ENCODE data around the gene PLSCR3. TPM values are rescaled to one million over a fixed set of nuclear protein-coding genes. Genes with fewer than 3 reads are reported as not detected.

Gene PLSCR3
- total and polyA plus RNA-seq, 2 donors (not counting 3 experiments of a cell fraction or from before 2014, with no cell fraction given): 59.9 to 94.8 TPM

- H3K9me3 ChIP-seq (replicated peaks; ENCODE audit: control insufficient read depth, insufficient read depth, low read length): no peaks in the 10 kb centered on the region
- intact Hi-C loops (cut with micrococcal nuclease): loop anchor here (1.0 to 5.0 kb wide), 5 partner anchors 36 to 233 kb away; partner anchors contain the start of genes PLSCR3 and SENP3
- no peaks in the 10 kb centered on the region for H4K20me1 ChIP-seq (replicated peaks; ENCODE audit: control insufficient read depth, extremely low read depth, insufficient read depth, low read length)
- TF ChIP-seq POLR2A (IDR thresholded peaks at IDR 0.05; ENCODE audit: low read depth, low read length) (peak; percentile 20), POLR2AphosphoS5 (IDR thresholded peaks at IDR 0.05; ENCODE audit: insufficient read depth, low read depth, low read length) (peak; percentile 38)
- TF ChIP-seq, protein P1, sequence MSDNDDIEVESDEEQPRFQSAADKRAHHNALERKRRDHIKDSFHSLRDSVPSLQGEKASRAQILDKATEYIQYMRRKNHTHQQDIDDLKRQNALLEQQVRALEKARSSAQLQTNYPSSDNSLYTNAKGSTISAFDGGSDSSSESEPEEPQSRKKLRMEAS (IDR thresholded peaks at IDR 0.05; ENCODE audit: insufficient read depth, insufficient read length): no peak
- TF ChIP-seq, protein P2, sequence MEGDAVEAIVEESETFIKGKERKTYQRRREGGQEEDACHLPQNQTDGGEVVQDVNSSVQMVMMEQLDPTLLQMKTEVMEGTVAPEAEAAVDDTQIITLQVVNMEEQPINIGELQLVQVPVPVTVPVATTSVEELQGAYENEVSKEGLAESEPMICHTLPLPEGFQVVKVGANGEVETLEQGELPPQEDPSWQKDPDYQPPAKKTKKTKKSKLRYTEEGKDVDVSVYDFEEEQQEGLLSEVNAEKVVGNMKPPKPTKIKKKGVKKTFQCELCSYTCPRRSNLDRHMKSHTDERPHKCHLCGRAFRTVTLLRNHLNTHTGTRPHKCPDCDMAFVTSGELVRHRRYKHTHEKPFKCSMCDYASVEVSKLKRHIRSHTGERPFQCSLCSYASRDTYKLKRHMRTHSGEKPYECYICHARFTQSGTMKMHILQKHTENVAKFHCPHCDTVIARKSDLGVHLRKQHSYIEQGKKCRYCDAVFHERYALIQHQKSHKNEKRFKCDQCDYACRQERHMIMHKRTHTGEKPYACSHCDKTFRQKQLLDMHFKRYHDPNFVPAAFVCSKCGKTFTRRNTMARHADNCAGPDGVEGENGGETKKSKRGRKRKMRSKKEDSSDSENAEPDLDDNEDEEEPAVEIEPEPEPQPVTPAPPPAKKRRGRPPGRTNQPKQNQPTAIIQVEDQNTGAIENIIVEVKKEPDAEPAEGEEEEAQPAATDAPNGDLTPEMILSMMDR (IDR thresholded peaks at IDR 0.05; ENCODE audit: extremely low read depth in 1 of 2, insufficient read depth in 1 of 2, low read depth in 1 of 2, low read length in 2 of 2): peak; percentile 93 to 94
- H3K4me2 ChIP-seq (ENCODE audit: insufficient read depth, low read length): no peak overlapping the region
- dilution Hi-C loops (cut with MboI; ENCODE audit: extremely low pct_ligation_motif_present, low sequenced_read_pairs): no loop called here
- FAIRE-seq: peak; percentile 76
- H3K27ac ChIP-seq (ENCODE audit: insufficient read depth, low read depth, low read length): no peak overlapping the region
- peak; percentile 69 for DNase-seq (ENCODE audit: low read depth, low spot score)
- H3K4me3 ChIP-seq (replicated peaks in 1 of 3; ENCODE audit: insufficient read depth in 1 of 3, low read depth in 1 of 3, low read length in 3 of 3): no peak overlapping the region
- ChIA-PET CTCF (interaction anchor here (0.6 to 4.0 kb wide), 42 partner anchors 10 to 331 kb away, joined by 3 to 70 read pairs (median 5); partner anchors contain the start of genes CD68, NEURL4, PLSCR3 and POLR2A), POLR2A (no interaction called here)
- no peaks in the 10 kb centered on the region for H3K27me3 ChIP-seq (ENCODE audit: control insufficient read depth in 2 of 2, insufficient read depth in 2 of 2, low read length in 2 of 2)
- H3K4me1 ChIP-seq (ENCODE audit: control insufficient read depth, extremely low read depth, insufficient read depth, low read length): peaks cover 8% of the 10 kb centered on the region
- no peaks in the 10 kb centered on the region for H3K9me1 ChIP-seq (replicated peaks; ENCODE audit: control insufficient read depth, extremely low read depth, insufficient read depth, low read length)
- peak overlapping the region; percentile 15 for H2AFZ ChIP-seq (ENCODE audit: low read depth, low read length)
- H3K36me3 ChIP-seq (ENCODE audit: control insufficient read depth in 2 of 2, extremely low read depth in 1 of 2, insufficient read depth in 2 of 2, low read length in 2 of 2): no peaks in the 10 kb centered on the region
- no peak overlapping the region for H3K9ac ChIP-seq (replicated peaks; ENCODE audit: extremely low read depth, insufficient read depth, low read length)
- no peaks in the 10 kb centered on the region for H3K79me2 ChIP-seq (ENCODE audit: control insufficient read depth, insufficient read depth, low read length)
- no TSS peak for BruUV-seq (replicated peaks)
These were observed 38.2 kb downstream of the PLSCR3 start for GRCh38 chr17:7356072-7356549.

DNA sequence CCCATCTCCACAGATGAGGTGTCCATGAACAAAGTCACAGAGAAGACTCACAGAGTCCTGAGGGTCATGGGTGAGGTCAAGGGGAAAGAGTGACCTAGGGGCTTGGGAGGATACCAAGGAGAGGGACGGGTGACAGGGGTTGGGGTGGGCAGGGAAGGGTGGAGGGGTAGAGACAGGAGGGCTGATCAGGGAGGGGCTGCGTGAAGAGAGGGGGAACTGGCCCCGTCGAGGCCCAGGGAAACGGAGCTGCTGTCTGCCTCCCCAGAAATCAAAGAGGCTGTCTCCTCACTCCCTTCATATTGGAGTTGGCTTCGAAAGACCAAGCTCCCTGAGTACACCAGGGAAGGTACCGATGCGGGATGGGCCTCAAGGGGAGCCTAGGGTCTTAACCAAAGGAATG lies 38.8 kb downstream of the PLSCR3 start:
- Histone ChIP-seq H3K9me3 (replicated peaks; ENCODE audit: control insufficient read depth, insufficient read depth, low read length) (no peaks in the 10 kb centered on the region), H4K20me1 (replicated peaks; ENCODE audit: control insufficient read depth, extremely low read depth, insufficient read depth, low read length) (no peaks in the 10 kb centered on the region), H2AFZ (ENCODE audit: low read depth, low read length) (no peak overlapping the region), H3K27me3 (ENCODE audit: control insufficient read depth in 2 of 2, insufficient read depth in 2 of 2, low read length in 2 of 2) (no peaks in the 10 kb centered on the region), H3K9ac (replicated peaks; ENCODE audit: extremely low read depth, insufficient read depth, low read length) (no peak overlapping the region), H3K4me2 (ENCODE audit: insufficient read depth, low read length) (no peak overlapping the region), H3K36me3 (ENCODE audit: control insufficient read depth in 2 of 2, extremely low read depth in 1 of 2, insufficient read depth in 2 of 2, low read length in 2 of 2) (no peaks in the 10 kb centered on the region), H3K27ac (ENCODE audit: insufficient read depth, low read depth, low read length) (no peak overlapping the region), H3K79me2 (ENCODE audit: control insufficient read depth, insufficient read depth, low read length) (no peaks in the 10 kb centered on the region), H3K9me1 (replicated peaks; ENCODE audit: control insufficient read depth, extremely low read depth, insufficient read depth, low read length) (no peaks in the 10 kb centered on the region), H3K4me1 (ENCODE audit: control insufficient read depth, extremely low read depth, insufficient read depth, low read length) (peaks cover 13% of the 10 kb centered on the region), H3K4me3 (replicated peaks in 1 of 3; ENCODE audit: insufficient read depth in 1 of 3, low read depth in 1 of 3, low read length in 3 of 3) (no peak overlapping the region)
- CTCF ChIA-PET: interaction anchor here (0.6 to 4.0 kb wide), 40 partner anchors 10 to 331 kb away, joined by 3 to 70 read pairs (median 5); partner anchors contain the start of genes CD68, NEURL4, PLSCR3 and POLR2A
- BruUV-seq (replicated peaks): no TSS peak
- TF ChIP-seq, protein P1 (IDR thresholded peaks at IDR 0.05; ENCODE audit: insufficient read depth, insufficient read length): no peak
- TF ChIP-seq JUN (IDR thresholded peaks at IDR 0.05; ENCODE audit: borderline replicate concordance, insufficient read depth, insufficient read length, low read depth): no peak
- TF ChIP-seq MYC (IDR thresholded peaks at IDR 0.05; ENCODE audit: low read depth, low read length): no peak
- TF ChIP-seq POLR2AphosphoS5 (IDR thresholded peaks at IDR 0.05; ENCODE audit: insufficient read depth, low read depth, low read length): no peak
- no peak for TF ChIP-seq FOS (IDR thresholded peaks at IDR 0.05; ENCODE audit: borderline replicate concordance, insufficient read depth, low read length)
- TF ChIP-seq GATA2 (IDR thresholded peaks at IDR 0.05; ENCODE audit: insufficient read depth, insufficient read length, low read depth, low read length): no peak
- TF ChIP-seq, protein P2 (IDR thresholded peaks at IDR 0.05; ENCODE audit: extremely low read depth in 1 of 2, insufficient read depth in 1 of 2, low read depth in 1 of 2, low read length in 2 of 2): no peak
- no peak for TF ChIP-seq EZH2 (IDR thresholded peaks at IDR 0.05; ENCODE audit: borderline replicate concordance, low read depth, low read length, severe bottlenecking)
- TF ChIP-seq POLR2A (IDR thresholded peaks at IDR 0.05; ENCODE audit: low read depth, low read length): no peak
- DNase-seq (ENCODE audit: low read depth, low spot score) (no peak), FAIRE-seq (peak; percentile 28)
- dilution Hi-C loops (cut with MboI; ENCODE audit: extremely low pct_ligation_motif_present, low sequenced_read_pairs) (no loop called here), intact Hi-C loops (cut with micrococcal nuclease) (loop anchor here (5.0 kb wide), 1 partner anchor 37 kb away; the partner anchor contains the start of gene PLSCR3)
- POLR2A ChIA-PET: no interaction called here

All from endothelial cell of umbilical vein (primary cell).